Neural crest cell (in vitro differentiated cells): ENCODE data around the gene VIM. TPM values are rescaled to one million over a fixed set of nuclear protein-coding genes. Genes with fewer than 3 reads are reported as not detected.

ENCODE experiments used
- DNase-seq: peaks from one replicate; pipeline ENCODE4 v3.0.0; 2021; ENCODE audit warnings: low read depth, mixed read lengths, low spot score
- H3K27ac Mint-ChIP-seq: one replicate; pipeline ENCODE4 v1.8.0; 2021; ENCODE audit warnings: mild to moderate bottlenecking, mixed read lengths; ENCODE audit not compliant: unreplicated experiment
- H3K27me3 Mint-ChIP-seq: 2 replicates; pipeline ENCODE4 v1.8.0; 2021; ENCODE audit warnings: low read depth, mild to moderate bottlenecking, mixed read lengths
- H3K36me3 Mint-ChIP-seq: 2 replicates; pipeline ENCODE4 v1.8.0; 2021; ENCODE audit warnings: low read depth, mild to moderate bottlenecking, mixed read lengths
- H3K4me1 Mint-ChIP-seq: 2 replicates; pipeline ENCODE4 v1.8.0; 2021; ENCODE audit warnings: mixed read lengths
- H3K4me3 Mint-ChIP-seq: one replicate; pipeline ENCODE4 v1.8.0; 2021; ENCODE audit warnings: mild to moderate bottlenecking, mixed read lengths
- H3K9me3 Mint-ChIP-seq: 2 replicates; pipeline ENCODE4 v1.8.0; 2021; ENCODE audit warnings: mixed read lengths
- long read RNA-seq: library from polyadenylated mRNA; unstranded; transcript quantifications from one replicate; pipeline ENCODE4 v2.0.0, GENCODE V29; 2020
- total RNA-seq: library from RNA; stranded (reverse); gene quantifications from 2 replicates; pipeline ENCODE4 v1.2.1, GENCODE V29; 2021
- TF ChIP-seq, protein P1 (sequence below): fragments of 200-600 bp; sonication (generic); conservative IDR thresholded peaks from 2 replicates; pipeline ENCODE4 v1.5.0; 2021; ENCODE audit warnings: antibody characterized with exemption, mild to moderate bottlenecking

The VIM gene
- total RNA-seq = 1,786 and 1,791 TPM in 2 replicates
- long read RNA-seq, transcript VIM-201 (9 exons, 1,868 nt) = major isoform, 1,327 of 1,368 reads
- long read RNA-seq, partial matches to known transcripts = 21 of 1,368 reads
- long read RNA-seq, other reads (novel, unspliced or antisense) = 20 of 1,368 reads

DNA sequence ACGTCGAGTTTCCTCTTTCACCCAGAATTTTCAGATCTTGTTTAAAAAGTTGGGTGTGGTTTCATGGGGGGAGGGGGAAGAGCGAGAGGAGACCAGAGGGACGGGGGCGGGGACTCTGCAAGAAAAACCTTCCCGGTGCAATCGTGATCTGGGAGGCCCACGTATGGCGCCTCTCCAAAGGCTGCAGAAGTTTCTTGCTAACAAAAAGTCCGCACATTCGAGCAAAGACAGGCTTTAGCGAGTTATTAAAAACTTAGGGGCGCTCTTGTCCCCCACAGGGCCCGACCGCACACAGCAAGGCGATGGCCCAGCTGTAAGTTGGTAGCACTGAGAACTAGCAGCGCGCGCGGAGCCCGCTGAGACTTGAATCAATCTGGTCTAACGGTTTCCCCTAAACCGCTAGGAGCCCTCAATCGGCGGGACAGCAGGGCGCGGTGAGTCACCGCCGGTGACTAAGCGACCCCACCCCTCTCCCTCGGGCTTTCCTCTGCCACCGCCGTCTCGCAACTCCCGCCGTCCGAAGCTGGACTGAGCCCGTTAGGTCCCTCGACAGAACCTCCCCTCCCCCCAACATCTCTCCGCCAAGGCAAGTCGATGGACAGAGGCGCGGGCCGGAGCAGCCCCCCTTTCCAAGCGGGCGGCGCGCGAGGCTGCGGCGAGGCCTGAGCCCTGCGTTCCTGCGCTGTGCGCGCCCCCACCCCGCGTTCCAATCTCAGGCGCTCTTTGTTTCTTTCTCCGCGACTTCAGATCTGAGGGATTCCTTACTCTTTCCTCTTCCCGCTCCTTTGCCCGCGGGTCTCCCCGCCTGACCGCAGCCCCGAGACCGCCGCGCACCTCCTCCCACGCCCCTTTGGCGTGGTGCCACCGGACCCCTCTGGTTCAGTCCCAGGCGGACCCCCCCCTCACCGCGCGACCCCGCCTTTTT lies at the start of gene VIM:
TSS of gene VIM (plus strand) at position 151 of the 925 bp plus-strand sequence. CDS start 1,182 bp downstream, outside the sequence.
- Mint-ChIP-seq H3K27me3 (peaks cover 19% of the 10 kb centered on the region), H3K9me3 (no peaks in the 10 kb centered on the region), H3K27ac (peak within 1 kb of the TSS; percentile 100), H3K36me3 (peaks cover 14% of the 10 kb centered on the region), H3K4me3 (peak within 1 kb of the TSS; percentile 98), H3K4me1 (peaks cover 41% of the 10 kb centered on the region)
- TF ChIP-seq, protein P1, sequence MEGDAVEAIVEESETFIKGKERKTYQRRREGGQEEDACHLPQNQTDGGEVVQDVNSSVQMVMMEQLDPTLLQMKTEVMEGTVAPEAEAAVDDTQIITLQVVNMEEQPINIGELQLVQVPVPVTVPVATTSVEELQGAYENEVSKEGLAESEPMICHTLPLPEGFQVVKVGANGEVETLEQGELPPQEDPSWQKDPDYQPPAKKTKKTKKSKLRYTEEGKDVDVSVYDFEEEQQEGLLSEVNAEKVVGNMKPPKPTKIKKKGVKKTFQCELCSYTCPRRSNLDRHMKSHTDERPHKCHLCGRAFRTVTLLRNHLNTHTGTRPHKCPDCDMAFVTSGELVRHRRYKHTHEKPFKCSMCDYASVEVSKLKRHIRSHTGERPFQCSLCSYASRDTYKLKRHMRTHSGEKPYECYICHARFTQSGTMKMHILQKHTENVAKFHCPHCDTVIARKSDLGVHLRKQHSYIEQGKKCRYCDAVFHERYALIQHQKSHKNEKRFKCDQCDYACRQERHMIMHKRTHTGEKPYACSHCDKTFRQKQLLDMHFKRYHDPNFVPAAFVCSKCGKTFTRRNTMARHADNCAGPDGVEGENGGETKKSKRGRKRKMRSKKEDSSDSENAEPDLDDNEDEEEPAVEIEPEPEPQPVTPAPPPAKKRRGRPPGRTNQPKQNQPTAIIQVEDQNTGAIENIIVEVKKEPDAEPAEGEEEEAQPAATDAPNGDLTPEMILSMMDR = peak; percentile 11
- peak; percentile 71 for DNase-seq

DNA sequence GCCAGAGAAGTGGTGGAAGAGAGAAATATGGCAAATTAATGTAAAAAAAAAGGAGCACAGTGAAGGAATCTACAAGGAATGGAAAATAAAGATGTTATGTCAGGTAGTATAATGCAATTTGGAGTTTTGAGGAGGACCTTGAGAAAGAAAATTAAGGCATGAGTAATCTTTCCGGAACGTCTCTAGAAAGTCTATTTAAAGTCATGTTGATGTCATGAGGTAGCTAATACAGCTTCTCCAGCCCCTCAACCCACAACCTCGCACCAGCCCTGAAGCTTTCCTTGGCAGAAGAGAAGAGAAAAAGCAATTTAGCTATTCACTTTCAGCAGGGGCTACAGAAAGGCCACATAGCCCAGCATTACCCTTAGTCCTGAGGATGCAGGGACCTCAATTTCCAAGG lies 49.0 kb upstream of the VIM start:
- no peaks in the 10 kb centered on the region for H3K27me3 Mint-ChIP-seq
- no peaks in the 10 kb centered on the region for H3K36me3 Mint-ChIP-seq
- DNase-seq = no peak
- no peaks in the 10 kb centered on the region for H3K9me3 Mint-ChIP-seq
- no peak overlapping the region for H3K27ac Mint-ChIP-seq
- TF ChIP-seq, protein P1 = no peak
- H3K4me3 Mint-ChIP-seq = no peak overlapping the region
- H3K4me1 Mint-ChIP-seq = peaks cover 10% of the 10 kb centered on the region

DNA sequence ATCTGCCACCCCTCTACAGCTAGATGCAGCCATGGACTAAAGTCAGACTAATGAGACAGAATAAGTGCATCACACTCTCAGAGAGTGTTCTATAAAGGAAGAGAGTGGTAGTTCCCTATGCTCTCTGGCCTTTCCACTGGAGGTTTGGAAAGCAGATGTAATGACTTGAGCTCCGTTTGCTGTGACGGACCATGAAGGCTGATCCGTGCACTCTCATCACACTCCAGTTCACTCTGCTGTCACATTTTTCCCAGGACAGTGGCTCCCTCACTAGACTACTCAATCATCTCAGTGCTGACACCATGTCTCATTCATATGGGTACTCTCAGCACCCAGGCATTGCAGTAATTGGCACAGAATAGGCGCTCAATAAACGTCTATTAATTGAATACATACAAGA lies 46.9 kb upstream of the VIM start:
- no peak for DNase-seq
- H3K27me3 Mint-ChIP-seq = no peaks in the 10 kb centered on the region
- H3K27ac Mint-ChIP-seq = no peak overlapping the region
- H3K4me3 Mint-ChIP-seq = no peak overlapping the region
- TF ChIP-seq, protein P1 = no peak
- H3K36me3 Mint-ChIP-seq = no peaks in the 10 kb centered on the region
- H3K4me1 Mint-ChIP-seq = peaks cover 5% of the 10 kb centered on the region
- no peaks in the 10 kb centered on the region for H3K9me3 Mint-ChIP-seq

DNA sequence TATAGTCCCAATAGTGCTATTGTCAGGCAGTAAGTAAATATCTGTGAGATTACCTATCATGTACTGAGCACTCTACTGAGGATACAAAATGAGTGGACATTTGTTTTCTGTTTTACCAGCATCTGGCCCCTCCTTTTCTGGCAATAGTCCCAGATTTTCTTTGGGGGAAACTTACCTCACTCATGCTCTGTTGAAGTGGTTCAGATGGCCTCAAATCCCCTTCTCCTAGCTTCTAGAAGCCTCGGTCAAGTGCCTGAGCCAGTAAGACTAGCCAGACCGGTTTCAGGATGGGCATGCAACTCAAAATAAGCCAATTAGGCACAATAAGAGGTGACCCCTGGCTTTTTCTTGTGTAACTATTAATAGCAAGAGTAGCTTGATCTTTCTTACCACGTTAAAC lies 46.3 kb upstream of the VIM start:
- H3K27me3 Mint-ChIP-seq = no peaks in the 10 kb centered on the region
- DNase-seq = no peak
- no peak overlapping the region for H3K4me3 Mint-ChIP-seq
- peaks cover 5% of the 10 kb centered on the region for H3K4me1 Mint-ChIP-seq
- TF ChIP-seq, protein P1 = no peak
- H3K36me3 Mint-ChIP-seq = no peaks in the 10 kb centered on the region
- H3K27ac Mint-ChIP-seq = no peak overlapping the region
- H3K9me3 Mint-ChIP-seq = no peaks in the 10 kb centered on the region

DNA sequence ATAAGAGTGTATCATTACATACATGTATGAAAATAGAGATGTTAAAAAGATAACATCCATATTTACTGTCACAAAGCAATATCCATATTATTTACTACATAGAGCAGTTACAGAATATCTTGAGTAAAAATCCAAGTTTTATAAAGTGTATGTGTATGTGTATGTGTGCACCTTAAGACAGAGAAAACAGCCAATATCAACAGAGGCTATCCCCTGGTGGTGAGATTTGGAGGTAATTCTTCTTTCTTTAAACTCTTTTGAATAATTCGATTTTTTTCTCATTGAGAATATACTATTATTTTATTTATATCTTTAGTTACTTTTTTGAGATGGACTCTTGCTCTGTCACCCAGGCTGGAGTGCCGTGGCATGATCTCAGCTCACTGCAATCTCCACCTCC lies 44.9 kb upstream of the VIM start:
- TF ChIP-seq, protein P1 = peak; percentile 48
- Mint-ChIP-seq H3K27me3 (no peaks in the 10 kb centered on the region), H3K4me1 (peaks cover 5% of the 10 kb centered on the region), H3K27ac (no peak overlapping the region), H3K9me3 (no peaks in the 10 kb centered on the region), H3K36me3 (no peaks in the 10 kb centered on the region), H3K4me3 (no peak overlapping the region)
- no peak for DNase-seq
